ENCODE measurements around the gene VAMP8. TPM values are rescaled to one million over a fixed set of nuclear protein-coding genes. Genes with fewer than 3 reads are reported as not detected.
"Not testable (repeated sequence)": the region's sequence is repeated elsewhere in the genome, so short reads cannot be mapped to it uniquely, and the experiment has no call there.

The VAMP8 gene
- total and polyA plus RNA-seq, 11 donors = 5.4 to 103 (median 11.9) TPM

DNA sequence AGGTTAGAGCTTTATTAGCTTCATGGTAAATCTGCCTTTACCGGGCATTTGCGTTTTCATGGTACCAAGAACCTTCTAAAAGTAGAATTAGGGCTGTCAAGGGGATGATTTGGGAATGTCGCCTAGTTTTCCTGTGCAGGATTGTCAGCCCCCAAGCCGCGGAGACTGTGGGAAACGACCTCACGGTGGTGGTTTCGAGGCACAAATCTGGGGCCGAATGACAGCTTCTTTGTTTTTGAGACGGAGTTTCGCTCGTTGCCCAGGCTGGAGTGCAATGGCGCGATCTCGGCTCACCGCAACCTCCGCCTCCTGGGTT, 38.0 kb downstream of the VAMP8 start:
- H3K4me3 ChIP-seq = peak overlapping the region in 9 of 12 donors; percentile 67 to 100 (median 100)
- peaks cover 0 to 28% (median 16%) of the 10 kb centered on the region in 9 donors for H3K36me3 ChIP-seq
- 87 to 90% (median 88%) methylated on average over 17 of the region's 17 CpGs for WGBS, 4 donors
- TF ChIP-seq, protein P1, sequence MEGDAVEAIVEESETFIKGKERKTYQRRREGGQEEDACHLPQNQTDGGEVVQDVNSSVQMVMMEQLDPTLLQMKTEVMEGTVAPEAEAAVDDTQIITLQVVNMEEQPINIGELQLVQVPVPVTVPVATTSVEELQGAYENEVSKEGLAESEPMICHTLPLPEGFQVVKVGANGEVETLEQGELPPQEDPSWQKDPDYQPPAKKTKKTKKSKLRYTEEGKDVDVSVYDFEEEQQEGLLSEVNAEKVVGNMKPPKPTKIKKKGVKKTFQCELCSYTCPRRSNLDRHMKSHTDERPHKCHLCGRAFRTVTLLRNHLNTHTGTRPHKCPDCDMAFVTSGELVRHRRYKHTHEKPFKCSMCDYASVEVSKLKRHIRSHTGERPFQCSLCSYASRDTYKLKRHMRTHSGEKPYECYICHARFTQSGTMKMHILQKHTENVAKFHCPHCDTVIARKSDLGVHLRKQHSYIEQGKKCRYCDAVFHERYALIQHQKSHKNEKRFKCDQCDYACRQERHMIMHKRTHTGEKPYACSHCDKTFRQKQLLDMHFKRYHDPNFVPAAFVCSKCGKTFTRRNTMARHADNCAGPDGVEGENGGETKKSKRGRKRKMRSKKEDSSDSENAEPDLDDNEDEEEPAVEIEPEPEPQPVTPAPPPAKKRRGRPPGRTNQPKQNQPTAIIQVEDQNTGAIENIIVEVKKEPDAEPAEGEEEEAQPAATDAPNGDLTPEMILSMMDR (IDR thresholded peaks at IDR 0.05) = no peak
- no peak for TF ChIP-seq POLR2A (IDR thresholded peaks at IDR 0.05)
- H3K27ac ChIP-seq = peak overlapping the region; percentile 44 to 94 (median 90)
- intact Hi-C loops (cut with DNase I) = loop anchor here in 3 of 10 donors (5.0 kb wide), 3 partner anchors 53 to 198 kb away; partner anchors contain the start of genes GGCX (in 2 of the 3) and SH2D6 (in 1 of the 3)
- H3K27me3 ChIP-seq = no peaks in the 10 kb centered on the region
- DNase-seq = peak in 1 of 5 donors; percentile 27
- no peaks in the 10 kb centered on the region for H3K9me3 ChIP-seq
- H3K4me1 ChIP-seq = peaks cover 6 to 51% (median 21%) of the 10 kb centered on the region in 12 donors
- ATAC-seq = no peak

DNA sequence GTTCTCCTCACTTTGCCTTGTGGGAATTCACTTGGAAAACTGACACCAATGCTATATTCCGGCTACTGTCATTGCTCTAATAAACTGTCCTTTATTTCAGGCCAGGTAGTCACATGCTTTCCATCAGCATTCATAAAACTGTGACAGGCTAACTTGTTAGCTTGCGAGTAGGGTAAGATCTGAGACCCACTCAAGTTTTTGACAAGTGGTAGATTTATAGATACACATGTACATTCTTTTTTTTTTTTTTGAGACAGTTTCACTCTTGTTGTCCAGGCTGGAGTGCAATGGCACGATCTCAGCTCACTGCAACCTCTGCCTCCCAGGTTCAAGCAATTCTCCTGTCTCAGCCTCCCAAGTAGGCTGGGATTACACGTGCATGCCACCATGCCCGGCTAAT, 40.3 kb downstream of the VAMP8 start:
- not testable (repeated sequence) for H3K27me3 ChIP-seq, H3K27ac ChIP-seq, ATAC-seq, H3K9me3 ChIP-seq, DNase-seq
- Histone ChIP-seq H3K4me1 (peaks cover 3 to 36% (median 17%) of the 10 kb centered on the region in 12 donors), H3K4me3 (peak overlapping the region in 6 of 12 donors; percentile 91 to 100 (median 99)), H3K36me3 (peaks cover 0 to 51% (median 39%) of the 10 kb centered on the region in 9 donors)
- 74 to 86% (median 79%) methylated on average over 5 of the region's 5 CpGs for WGBS, 4 donors
- intact Hi-C loops (cut with DNase I) = loop anchor here in 3 of 10 donors (5.0 kb wide), 3 partner anchors 55 to 200 kb away; partner anchors contain the start of genes GGCX (in 2 of the 3) and SH2D6 (in 1 of the 3)

DNA sequence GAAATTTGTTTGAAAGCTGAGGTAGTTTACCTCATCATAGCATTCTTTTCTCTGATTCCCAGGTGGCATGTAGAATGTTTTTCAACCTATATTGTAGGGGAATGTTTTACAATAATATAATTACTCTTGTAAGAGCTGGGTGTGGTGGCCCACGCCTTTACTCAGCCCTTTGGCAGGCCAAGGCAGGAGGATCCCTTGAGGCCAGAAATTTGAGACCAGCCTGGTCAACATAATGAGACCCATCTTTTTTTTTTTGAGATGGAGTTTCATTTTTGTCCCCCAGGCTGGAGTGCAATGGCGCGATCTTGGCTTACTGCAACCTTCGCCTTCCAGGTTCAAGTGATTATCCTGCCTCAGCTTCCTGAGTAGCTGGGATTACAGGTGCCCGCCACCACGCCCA, 42.2 kb downstream of the VAMP8 start:
- H3K4me1 ChIP-seq = peaks cover 3 to 44% (median 24%) of the 10 kb centered on the region in 12 donors
- H3K27ac ChIP-seq = no peak overlapping the region
- 90 to 92% (median 91%) methylated on average over 6 of the region's 6 CpGs for WGBS, 4 donors
- TF ChIP-seq POLR2A (IDR thresholded peaks at IDR 0.05) = no peak
- TF ChIP-seq, protein P1 (IDR thresholded peaks at IDR 0.05) = no peak
- H3K36me3 ChIP-seq = peaks cover 0 to 70% (median 58%) of the 10 kb centered on the region in 9 donors
- no peak for ATAC-seq
- no peaks in the 10 kb centered on the region for H3K27me3 ChIP-seq
- H3K9me3 ChIP-seq = no peaks in the 10 kb centered on the region
- intact Hi-C loops (cut with DNase I) = loop anchor here in 3 of 10 donors (5.0 kb wide), 3 partner anchors 57 to 202 kb away; partner anchors contain the start of genes GGCX (in 2 of the 3) and SH2D6 (in 1 of the 3)
- no peak overlapping the region for H3K4me3 ChIP-seq
- DNase-seq = no peak

DNA sequence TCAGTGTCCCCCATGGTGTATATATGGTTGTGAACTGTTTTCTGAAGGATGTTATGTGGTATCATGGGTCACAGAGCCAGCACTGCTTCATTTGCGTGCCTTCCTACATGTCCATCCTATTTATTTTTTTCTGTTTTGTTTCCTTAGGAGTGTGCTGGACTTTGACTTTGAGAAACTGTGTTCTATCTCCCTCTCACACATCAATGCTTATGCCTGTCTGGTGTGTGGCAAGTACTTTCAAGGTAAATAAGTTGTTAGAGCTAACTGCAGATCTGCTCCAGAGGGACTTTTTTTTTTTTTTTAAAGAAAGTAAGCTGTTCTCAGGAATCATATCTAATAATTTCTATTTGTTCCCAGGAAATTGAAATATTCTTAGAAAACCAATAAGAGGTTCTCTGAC, 44.0 kb downstream of the VAMP8 start:
- H3K27ac ChIP-seq = no peak overlapping the region
- H3K36me3 ChIP-seq = peaks cover 0 to 87% (median 75%) of the 10 kb centered on the region in 9 donors
- 89 to 100% (median 97%) methylated on average over 1 of the region's 1 CpG for WGBS, 4 donors
- H3K27me3 ChIP-seq = no peaks in the 10 kb centered on the region
- H3K9me3 ChIP-seq = no peaks in the 10 kb centered on the region
- no peak for TF ChIP-seq POLR2A (IDR thresholded peaks at IDR 0.05)
- TF ChIP-seq, protein P1 (IDR thresholded peaks at IDR 0.05) = no peak
- no peak overlapping the region for H3K4me3 ChIP-seq
- no peak for DNase-seq
- intact Hi-C loops (cut with DNase I) = no loop called here
- no peak for ATAC-seq
- peaks cover 3 to 38% (median 21%) of the 10 kb centered on the region in 12 donors for H3K4me1 ChIP-seq

Data from heart left ventricle (tissue), 16 donors.